ENCODE results near the gene POLL. TPM values are rescaled to one million over a fixed set of nuclear protein-coding genes. Genes with fewer than 3 reads are reported as not detected.

POLL gene
- total RNA-seq, 1 experiment from 2014 or later: 46.2 TPM

DNA sequence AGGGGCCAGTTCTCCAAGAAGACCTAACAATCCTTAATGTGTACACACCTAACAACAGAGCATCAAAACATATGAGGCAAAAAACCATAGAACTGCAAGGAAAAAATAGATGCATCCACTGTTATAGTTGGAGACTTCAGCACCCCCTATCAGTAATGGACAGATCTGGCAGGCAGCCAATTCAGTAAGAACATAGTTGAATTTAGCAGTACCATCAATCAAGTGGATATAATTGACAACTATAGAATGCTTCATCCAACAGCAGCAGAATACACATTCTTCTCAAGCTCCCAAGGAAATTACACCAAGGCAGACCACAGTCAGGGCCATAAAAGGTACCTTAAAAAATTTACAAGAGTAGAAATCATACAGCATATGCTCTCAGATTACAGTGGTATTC lies 42.2 kb downstream of the POLL start:
- ATAC-seq (no peak), DNase-seq (ENCODE audit: low spot score) (no peak)
- H3K27ac Mint-ChIP-seq: no peak overlapping the region
- ChIA-PET CTCF (interaction anchor here (0.6 to 1.5 kb wide), 3 partner anchors 8 to 80 kb away, joined by 3 to 4 read pairs (median 3); no protein-coding TSS in a partner anchor), POLR2A (no interaction called here)
- no peaks in the 10 kb centered on the region for H3K36me3 Mint-ChIP-seq
- no peaks in the 10 kb centered on the region for H3K9me3 Mint-ChIP-seq
- H3K4me1 Mint-ChIP-seq: no peaks in the 10 kb centered on the region
- no peaks in the 10 kb centered on the region for H3K27me3 Mint-ChIP-seq (ENCODE audit: low read depth)
- no peak overlapping the region for H3K4me3 Mint-ChIP-seq
- TF ChIP-seq ZNF423 (CRISPR knock-in tag; IDR thresholded peaks at IDR 0.05) (no peak), GABPB1 (CRISPR knock-in tag; IDR thresholded peaks at IDR 0.05) (no peak), FOXJ3 (CRISPR knock-in tag; IDR thresholded peaks at IDR 0.05; ENCODE audit: borderline replicate concordance) (no peak), FOXK1 (CRISPR knock-in tag; IDR thresholded peaks at IDR 0.05) (no peak), ETV6 (CRISPR knock-in tag; IDR thresholded peaks at IDR 0.05) (no peak), OVOL2 (CRISPR knock-in tag; IDR thresholded peaks at IDR 0.05; ENCODE audit: borderline replicate concordance) (no peak)
- TF ChIP-seq, protein P1, sequence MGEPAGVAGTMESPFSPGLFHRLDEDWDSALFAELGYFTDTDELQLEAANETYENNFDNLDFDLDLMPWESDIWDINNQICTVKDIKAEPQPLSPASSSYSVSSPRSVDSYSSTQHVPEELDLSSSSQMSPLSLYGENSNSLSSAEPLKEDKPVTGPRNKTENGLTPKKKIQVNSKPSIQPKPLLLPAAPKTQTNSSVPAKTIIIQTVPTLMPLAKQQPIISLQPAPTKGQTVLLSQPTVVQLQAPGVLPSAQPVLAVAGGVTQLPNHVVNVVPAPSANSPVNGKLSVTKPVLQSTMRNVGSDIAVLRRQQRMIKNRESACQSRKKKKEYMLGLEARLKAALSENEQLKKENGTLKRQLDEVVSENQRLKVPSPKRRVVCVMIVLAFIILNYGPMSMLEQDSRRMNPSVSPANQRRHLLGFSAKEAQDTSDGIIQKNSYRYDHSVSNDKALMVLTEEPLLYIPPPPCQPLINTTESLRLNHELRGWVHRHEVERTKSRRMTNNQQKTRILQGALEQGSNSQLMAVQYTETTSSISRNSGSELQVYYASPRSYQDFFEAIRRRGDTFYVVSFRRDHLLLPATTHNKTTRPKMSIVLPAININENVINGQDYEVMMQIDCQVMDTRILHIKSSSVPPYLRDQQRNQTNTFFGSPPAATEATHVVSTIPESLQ (CRISPR knock-in tag; IDR thresholded peaks at IDR 0.05): no peak
- TF ChIP-seq, protein P2, sequence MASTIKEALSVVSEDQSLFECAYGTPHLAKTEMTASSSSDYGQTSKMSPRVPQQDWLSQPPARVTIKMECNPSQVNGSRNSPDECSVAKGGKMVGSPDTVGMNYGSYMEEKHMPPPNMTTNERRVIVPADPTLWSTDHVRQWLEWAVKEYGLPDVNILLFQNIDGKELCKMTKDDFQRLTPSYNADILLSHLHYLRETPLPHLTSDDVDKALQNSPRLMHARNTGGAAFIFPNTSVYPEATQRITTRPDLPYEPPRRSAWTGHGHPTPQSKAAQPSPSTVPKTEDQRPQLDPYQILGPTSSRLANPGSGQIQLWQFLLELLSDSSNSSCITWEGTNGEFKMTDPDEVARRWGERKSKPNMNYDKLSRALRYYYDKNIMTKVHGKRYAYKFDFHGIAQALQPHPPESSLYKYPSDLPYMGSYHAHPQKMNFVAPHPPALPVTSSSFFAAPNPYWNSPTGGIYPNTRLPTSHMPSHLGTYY (CRISPR knock-in tag; IDR thresholded peaks at IDR 0.05): no peak
- TF ChIP-seq, protein P3, sequence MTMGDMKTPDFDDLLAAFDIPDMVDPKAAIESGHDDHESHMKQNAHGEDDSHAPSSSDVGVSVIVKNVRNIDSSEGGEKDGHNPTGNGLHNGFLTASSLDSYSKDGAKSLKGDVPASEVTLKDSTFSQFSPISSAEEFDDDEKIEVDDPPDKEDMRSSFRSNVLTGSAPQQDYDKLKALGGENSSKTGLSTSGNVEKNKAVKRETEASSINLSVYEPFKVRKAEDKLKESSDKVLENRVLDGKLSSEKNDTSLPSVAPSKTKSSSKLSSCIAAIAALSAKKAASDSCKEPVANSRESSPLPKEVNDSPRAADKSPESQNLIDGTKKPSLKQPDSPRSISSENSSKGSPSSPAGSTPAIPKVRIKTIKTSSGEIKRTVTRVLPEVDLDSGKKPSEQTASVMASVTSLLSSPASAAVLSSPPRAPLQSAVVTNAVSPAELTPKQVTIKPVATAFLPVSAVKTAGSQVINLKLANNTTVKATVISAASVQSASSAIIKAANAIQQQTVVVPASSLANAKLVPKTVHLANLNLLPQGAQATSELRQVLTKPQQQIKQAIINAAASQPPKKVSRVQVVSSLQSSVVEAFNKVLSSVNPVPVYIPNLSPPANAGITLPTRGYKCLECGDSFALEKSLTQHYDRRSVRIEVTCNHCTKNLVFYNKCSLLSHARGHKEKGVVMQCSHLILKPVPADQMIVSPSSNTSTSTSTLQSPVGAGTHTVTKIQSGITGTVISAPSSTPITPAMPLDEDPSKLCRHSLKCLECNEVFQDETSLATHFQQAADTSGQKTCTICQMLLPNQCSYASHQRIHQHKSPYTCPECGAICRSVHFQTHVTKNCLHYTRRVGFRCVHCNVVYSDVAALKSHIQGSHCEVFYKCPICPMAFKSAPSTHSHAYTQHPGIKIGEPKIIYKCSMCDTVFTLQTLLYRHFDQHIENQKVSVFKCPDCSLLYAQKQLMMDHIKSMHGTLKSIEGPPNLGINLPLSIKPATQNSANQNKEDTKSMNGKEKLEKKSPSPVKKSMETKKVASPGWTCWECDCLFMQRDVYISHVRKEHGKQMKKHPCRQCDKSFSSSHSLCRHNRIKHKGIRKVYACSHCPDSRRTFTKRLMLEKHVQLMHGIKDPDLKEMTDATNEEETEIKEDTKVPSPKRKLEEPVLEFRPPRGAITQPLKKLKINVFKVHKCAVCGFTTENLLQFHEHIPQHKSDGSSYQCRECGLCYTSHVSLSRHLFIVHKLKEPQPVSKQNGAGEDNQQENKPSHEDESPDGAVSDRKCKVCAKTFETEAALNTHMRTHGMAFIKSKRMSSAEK (CRISPR knock-in tag; IDR thresholded peaks at IDR 0.05; ENCODE audit: borderline replicate concordance): no peak
- TF ChIP-seq, protein P4, sequence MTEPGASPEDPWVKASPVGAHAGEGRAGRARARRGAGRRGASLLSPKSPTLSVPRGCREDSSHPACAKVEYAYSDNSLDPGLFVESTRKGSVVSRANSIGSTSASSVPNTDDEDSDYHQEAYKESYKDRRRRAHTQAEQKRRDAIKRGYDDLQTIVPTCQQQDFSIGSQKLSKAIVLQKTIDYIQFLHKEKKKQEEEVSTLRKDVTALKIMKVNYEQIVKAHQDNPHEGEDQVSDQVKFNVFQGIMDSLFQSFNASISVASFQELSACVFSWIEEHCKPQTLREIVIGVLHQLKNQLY (CRISPR knock-in tag; IDR thresholded peaks at IDR 0.05): no peak
- TF ChIP-seq, protein P5, sequence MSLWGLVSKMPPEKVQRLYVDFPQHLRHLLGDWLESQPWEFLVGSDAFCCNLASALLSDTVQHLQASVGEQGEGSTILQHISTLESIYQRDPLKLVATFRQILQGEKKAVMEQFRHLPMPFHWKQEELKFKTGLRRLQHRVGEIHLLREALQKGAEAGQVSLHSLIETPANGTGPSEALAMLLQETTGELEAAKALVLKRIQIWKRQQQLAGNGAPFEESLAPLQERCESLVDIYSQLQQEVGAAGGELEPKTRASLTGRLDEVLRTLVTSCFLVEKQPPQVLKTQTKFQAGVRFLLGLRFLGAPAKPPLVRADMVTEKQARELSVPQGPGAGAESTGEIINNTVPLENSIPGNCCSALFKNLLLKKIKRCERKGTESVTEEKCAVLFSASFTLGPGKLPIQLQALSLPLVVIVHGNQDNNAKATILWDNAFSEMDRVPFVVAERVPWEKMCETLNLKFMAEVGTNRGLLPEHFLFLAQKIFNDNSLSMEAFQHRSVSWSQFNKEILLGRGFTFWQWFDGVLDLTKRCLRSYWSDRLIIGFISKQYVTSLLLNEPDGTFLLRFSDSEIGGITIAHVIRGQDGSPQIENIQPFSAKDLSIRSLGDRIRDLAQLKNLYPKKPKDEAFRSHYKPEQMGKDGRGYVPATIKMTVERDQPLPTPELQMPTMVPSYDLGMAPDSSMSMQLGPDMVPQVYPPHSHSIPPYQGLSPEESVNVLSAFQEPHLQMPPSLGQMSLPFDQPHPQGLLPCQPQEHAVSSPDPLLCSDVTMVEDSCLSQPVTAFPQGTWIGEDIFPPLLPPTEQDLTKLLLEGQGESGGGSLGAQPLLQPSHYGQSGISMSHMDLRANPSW (CRISPR knock-in tag; conservative IDR thresholded peaks at IDR 0.05; ENCODE audit: low read depth): no peak
- TF ChIP-seq, protein P6, sequence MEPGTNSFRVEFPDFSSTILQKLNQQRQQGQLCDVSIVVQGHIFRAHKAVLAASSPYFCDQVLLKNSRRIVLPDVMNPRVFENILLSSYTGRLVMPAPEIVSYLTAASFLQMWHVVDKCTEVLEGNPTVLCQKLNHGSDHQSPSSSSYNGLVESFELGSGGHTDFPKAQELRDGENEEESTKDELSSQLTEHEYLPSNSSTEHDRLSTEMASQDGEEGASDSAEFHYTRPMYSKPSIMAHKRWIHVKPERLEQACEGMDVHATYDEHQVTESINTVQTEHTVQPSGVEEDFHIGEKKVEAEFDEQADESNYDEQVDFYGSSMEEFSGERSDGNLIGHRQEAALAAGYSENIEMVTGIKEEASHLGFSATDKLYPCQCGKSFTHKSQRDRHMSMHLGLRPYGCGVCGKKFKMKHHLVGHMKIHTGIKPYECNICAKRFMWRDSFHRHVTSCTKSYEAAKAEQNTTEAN (CRISPR knock-in tag; IDR thresholded peaks at IDR 0.05): no peak
- TF ChIP-seq, protein P7, sequence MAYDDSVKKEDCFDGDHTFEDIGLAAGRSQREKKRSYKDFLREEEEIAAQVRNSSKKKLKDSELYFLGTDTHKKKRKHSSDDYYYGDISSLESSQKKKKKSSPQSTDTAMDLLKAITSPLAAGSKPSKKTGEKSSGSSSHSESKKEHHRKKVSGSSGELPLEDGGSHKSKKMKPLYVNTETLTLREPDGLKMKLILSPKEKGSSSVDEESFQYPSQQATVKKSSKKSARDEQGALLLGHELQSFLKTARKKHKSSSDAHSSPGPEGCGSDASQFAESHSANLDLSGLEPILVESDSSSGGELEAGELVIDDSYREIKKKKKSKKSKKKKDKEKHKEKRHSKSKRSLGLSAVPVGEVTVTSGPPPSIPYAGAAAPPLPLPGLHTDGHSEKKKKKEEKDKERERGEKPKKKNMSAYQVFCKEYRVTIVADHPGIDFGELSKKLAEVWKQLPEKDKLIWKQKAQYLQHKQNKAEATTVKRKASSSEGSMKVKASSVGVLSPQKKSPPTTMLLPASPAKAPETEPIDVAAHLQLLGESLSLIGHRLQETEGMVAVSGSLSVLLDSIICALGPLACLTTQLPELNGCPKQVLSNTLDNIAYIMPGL (CRISPR knock-in tag; IDR thresholded peaks at IDR 0.05): no peak

Measured in WTC11 (cell line).